Endothelial cell of umbilical vein (primary cell): Measurements from ENCODE around the gene PERP. TPM values are rescaled to one million over a fixed set of nuclear protein-coding genes. Genes with fewer than 3 reads are reported as not detected.

Source experiments
- Bru-seq: library from RNA; stranded (reverse); fragments of 400-500 nt; gene quantifications from one replicate; lab custom pipeline; 2021; lab: Mats Ljungman, UMichigan
- BruChase-seq, 2 experiments: library from RNA; stranded (reverse); fragments of 400-500 nt; gene quantifications; one replicate each; lab custom pipeline; 2021; lab: Mats Ljungman, UMichigan
- BruUV-seq: library from RNA; stranded (reverse); fragments of 400-500 nt; replicated peaks from 2 replicates; lab custom pipeline; 2021; lab: Mats Ljungman, UMichigan
- CTCF ChIA-PET: fragments of 300-600, 350-600 bp; sonication (Branson Sonifier 250); formaldehyde crosslinking; loops from one replicate; lab custom pipeline; 2021; ENCODE audit warnings: antibody characterized with exemption, inconsistent platforms; lab: Charles Lee
- POLR2A ChIA-PET: fragments of 300-600, 350-600 bp; sonication (Branson Sonifier 250); formaldehyde crosslinking; loops from one replicate; lab custom pipeline; 2021; ENCODE audit warnings: antibody characterized with exemption, inconsistent platforms; lab: Charles Lee
- DNase-seq: peaks from one replicate; pipeline ENCODE4 v3.0.0-alpha.2; 2011; ENCODE audit warnings: low read depth, low spot score
- FAIRE-seq: peaks from 2 replicates; lab custom pipeline; 2011; peaks lifted over from hg19 to GRCh38; lab: Jason Lieb, UNC
- H2AFZ ChIP-seq: 2 replicates; pipeline ENCODE4 v1.6.0; 2012; ENCODE audit warnings: low read depth, low read length, control low read depth, inconsistent platforms
- H3K27ac ChIP-seq: 2 replicates; pipeline ENCODE4 v1.5.1; 2011; ENCODE audit warnings: low read depth, mild to moderate bottlenecking, control low read depth, low read length, moderate library complexity; ENCODE audit not compliant: insufficient read depth
- H3K27me3 ChIP-seq, 2 experiments: 2 replicates each; pipeline versions ENCODE4 v1.6.0 to v1.6.1; 2011; ENCODE audit warnings: low read length in 2 of 2, mixed read lengths in 1 of 2; ENCODE audit not compliant: control insufficient read depth in 2 of 2, insufficient read depth in 2 of 2
- H3K36me3 ChIP-seq, 2 experiments: 2 replicates in 1 of 2; 3 replicates in 1 of 2; pipeline ENCODE4 v1.5.1; 2011; ENCODE audit warnings: low read length in 2 of 2, mild to moderate bottlenecking in 1 of 2, moderate library complexity in 1 of 2; ENCODE audit not compliant: control insufficient read depth in 2 of 2, insufficient read depth in 2 of 2; ENCODE audit errors: extremely low read depth in 1 of 2
- H3K4me1 ChIP-seq: 3 replicates; pipeline ENCODE4 v1.5.1; 2011; ENCODE audit warnings: mild to moderate bottlenecking, low read length; ENCODE audit not compliant: control insufficient read depth, insufficient read depth; ENCODE audit errors: extremely low read depth
- H3K4me2 ChIP-seq: 2 replicates; pipeline ENCODE4 v1.6.1; 2011; ENCODE audit warnings: low read length, control low read depth, mixed read lengths; ENCODE audit not compliant: insufficient read depth
- H3K4me3 ChIP-seq, 3 experiments: fragments of 200-600 bp in 1 of 3; sonication (generic), shearing (Covaris generic) in 1 of 3; replicated peaks in 1 of 3; 2 replicates each; pipeline ENCODE4 v1.5.1; 2011 to 2016; ENCODE audit warnings: control low read depth in 3 of 3, low read length in 3 of 3, mild to moderate bottlenecking in 2 of 3, inconsistent platforms in 1 of 3, low read depth in 1 of 3, moderate library complexity in 1 of 3; ENCODE audit not compliant: insufficient read depth in 1 of 3
- H3K79me2 ChIP-seq: 2 replicates; pipeline ENCODE4 v1.6.0; 2012; ENCODE audit warnings: low read length, inconsistent platforms; ENCODE audit not compliant: control insufficient read depth, insufficient read depth
- H3K9ac ChIP-seq: replicated peaks from 2 replicates; pipeline ENCODE3; 2011; ENCODE audit warnings: low read length, control low read depth; ENCODE audit not compliant: insufficient read depth; ENCODE audit errors: extremely low read depth
- H3K9me1 ChIP-seq: replicated peaks from 3 replicates; pipeline ENCODE4 v1.6.0; 2011; ENCODE audit warnings: mild to moderate bottlenecking, low read length; ENCODE audit not compliant: control insufficient read depth, insufficient read depth; ENCODE audit errors: extremely low read depth
- H3K9me3 ChIP-seq: replicated peaks from 2 replicates; pipeline ENCODE4 v1.5.1; 2012; ENCODE audit warnings: low read length, inconsistent platforms; ENCODE audit not compliant: control insufficient read depth, insufficient read depth
- H4K20me1 ChIP-seq: replicated peaks from 2 replicates; pipeline ENCODE3; 2011; ENCODE audit warnings: mild to moderate bottlenecking, low read length; ENCODE audit not compliant: control insufficient read depth, insufficient read depth; ENCODE audit errors: extremely low read depth
- CTCF ChIP-seq, 2 donors: IDR thresholded peaks; 1 replicate in 1 of 2; 2 replicates in 1 of 2; pipeline ENCODE4 v1.5.1; 2011; ENCODE audit warnings: low read length in 2 of 2, mild to moderate bottlenecking in 2 of 2, moderate library complexity in 2 of 2, control low read depth in 1 of 2, inconsistent platforms in 1 of 2, low read depth in 1 of 2; ENCODE audit not compliant: insufficient read depth in 1 of 2; ENCODE audit errors: extremely low read depth in 1 of 2
- EZH2 ChIP-seq: IDR thresholded peaks from 2 replicates; pipeline ENCODE4 v1.6.1; 2012; ENCODE audit warnings: borderline replicate concordance, low read depth, mild to moderate bottlenecking, moderate library complexity, low read length, inconsistent platforms; ENCODE audit not compliant: severe bottlenecking
- FOS ChIP-seq: IDR thresholded peaks from 2 replicates; pipeline ENCODE4 v1.6.1; 2011; ENCODE audit warnings: mild to moderate bottlenecking, low read length, moderate library complexity, borderline replicate concordance; ENCODE audit not compliant: insufficient read depth
- GATA2 ChIP-seq: IDR thresholded peaks from 2 replicates; pipeline ENCODE4 v1.7.0; 2011; ENCODE audit warnings: low read depth, mild to moderate bottlenecking, moderate library complexity, mixed read lengths, low read length; ENCODE audit not compliant: insufficient read length, insufficient read depth
- JUN ChIP-seq: IDR thresholded peaks from 2 replicates; pipeline ENCODE4 v1.6.1; 2011; ENCODE audit warnings: borderline replicate concordance, low read depth; ENCODE audit not compliant: insufficient read length, insufficient read depth
- MYC ChIP-seq: IDR thresholded peaks from one replicate; pipeline ENCODE4 v1.6.1; 2011; ENCODE audit warnings: mild to moderate bottlenecking, low read depth, low read length
- POLR2A ChIP-seq: IDR thresholded peaks from 2 replicates; pipeline ENCODE4 v1.6.1; 2012; ENCODE audit warnings: low read depth, mild to moderate bottlenecking, control low read depth, low read length
- POLR2AphosphoS5 ChIP-seq: IDR thresholded peaks from 2 replicates; pipeline ENCODE4 v1.6.1; 2012; ENCODE audit warnings: low read depth, mild to moderate bottlenecking, control low read depth, low read length, moderate library complexity; ENCODE audit not compliant: insufficient read depth
- dilution Hi-C: fragments of 300-500 bp; cut with MboI; formaldehyde crosslinking; loops from one replicate; pipeline ENCODE4 v1.15.0; 2019; ENCODE audit warnings: low sequenced_read_pairs; ENCODE audit not compliant: extremely low pct_ligation_motif_present
- intact Hi-C: fragments of 100-400 bp; cut with micrococcal nuclease; formaldehyde crosslinking; loops from one replicate; pipeline ENCODE4 v1.10.0; 2022
- long read RNA-seq: library from polyadenylated mRNA; stranded (forward); transcript quantifications from one replicate; pipeline ENCODE4 v2.0.0, GENCODE V29; 2021
- polyA minus RNA-seq, 3 experiments: library from RNA; depleted of rRNA, polyadenylated mRNA; stranded (reverse); fragments of >200 nt; gene quantifications; 1 replicate in 1 of 3; 2 replicates in 2 of 3; pipeline ENCODE4 v1.2.3, GENCODE V29; 2011
- polyA plus RNA-seq, 4 experiments: library from polyadenylated mRNA; depleted of rRNA in 3 of 4; stranded (reverse) in 3 of 4; unstranded in 1 of 4; fragments of >200 nt; gene quantifications; 2 replicates each; pipeline versions ENCODE4 v1.2.1 to v1.2.3, GENCODE V29; 2011 to 2012; ENCODE audit warnings: missing spikeins in 1 of 4
- total RNA-seq: library from RNA; stranded (reverse); gene quantifications from 2 replicates; pipeline ENCODE4 v1.2.3, GENCODE V29; 2021
- TF ChIP-seq, protein P1 (sequence below): IDR thresholded peaks from 2 replicates; pipeline ENCODE4 v1.6.1; 2011; ENCODE audit not compliant: insufficient read depth, insufficient read length

Gene PERP
- total RNA-seq (27.4 and 30.2 TPM in 2 replicates), polyA plus RNA-seq (15.7 and 18.8 TPM in 2 replicates), polyA minus RNA-seq (24.0 and 26.1 TPM in 2 replicates), Bru-seq, nascent RNA (percentile 68 among the genes with signal in this experiment), BruChase-seq, experiment 1, labeled RNA remaining after a 6-hour chase (percentile 90 among the genes with signal in this experiment), BruChase-seq, experiment 2, labeled RNA remaining after a 2-hour chase (percentile 68 among the genes with signal in this experiment)
- 11.7 and 13.0 TPM in 2 replicates for polyA plus RNA-seq (2011; cell fraction: cytosol; rRNA removed)
- polyA plus RNA-seq (2011; cell fraction: nucleus; rRNA removed): 4.6 and 4.9 TPM in 2 replicates
- 34.6 and 43.8 TPM in 2 replicates for polyA plus RNA-seq (2012)
- 23.8 TPM for polyA minus RNA-seq (2011; cell fraction: cytosol; rRNA and poly(A)+ RNA removed)
- 2.6 and 4.0 TPM in 2 replicates for polyA minus RNA-seq (2011; cell fraction: nucleus; rRNA and poly(A)+ RNA removed)
- long read RNA-seq, full-length matches to known transcripts: 278 of 292 reads
- long read RNA-seq, partial matches to known transcripts: 1 of 292 reads
- long read RNA-seq, other reads (novel, unspliced or antisense): 13 of 292 reads

- CTCF ChIA-PET: interaction anchor here (0.9 to 3.6 kb wide), 12 partner anchors 9 to 249 kb away, joined by 3 to 107 read pairs (median 4); no protein-coding TSS in a partner anchor
- peak within 1 kb of the TSS; percentile 56 for H3K27ac ChIP-seq
These were observed at the start of gene PERP for GRCh38 chr6:138107078-138107751. PERP (minus strand) TSS chr6:138107419; CDS start chr6:138107340, 79 bp downstream.

More at GRCh38 chr6:138107078-138107751, at the start of gene PERP:
- Histone ChIP-seq H3K36me3 (no peaks in the 10 kb centered on the region), H3K9me1 (no peaks in the 10 kb centered on the region), H3K4me1 (peaks cover 27% of the 10 kb centered on the region), H3K9me3 (no peaks in the 10 kb centered on the region), H4K20me1 (no peaks in the 10 kb centered on the region), H3K4me3 (peak within 1 kb of the TSS; percentile 92 to 97 (median 96)), H3K27me3 (peaks cover 0 to 6% of the 10 kb centered on the region in 2 experiments), H3K79me2 (peaks cover 28% of the 10 kb centered on the region), H3K9ac (peak within 1 kb of the TSS; percentile 88), H2AFZ (peak within 1 kb of the TSS; percentile 94), H3K4me2 (peak within 1 kb of the TSS; percentile 92)
- dilution Hi-C loops (no loop called here), intact Hi-C loops (loop anchor here (5.0 kb wide), 2 partner anchors 235 to 665 kb away; partner anchors contain the start of gene CCDC28A)
- peak; percentile 45 for DNase-seq
- POLR2A ChIA-PET: no interaction called here
- no peak for FAIRE-seq
- no TSS peak for BruUV-seq
- TF ChIP-seq GATA2: no peak
- TF ChIP-seq, protein P1, sequence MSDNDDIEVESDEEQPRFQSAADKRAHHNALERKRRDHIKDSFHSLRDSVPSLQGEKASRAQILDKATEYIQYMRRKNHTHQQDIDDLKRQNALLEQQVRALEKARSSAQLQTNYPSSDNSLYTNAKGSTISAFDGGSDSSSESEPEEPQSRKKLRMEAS: no peak
- no peak for TF ChIP-seq JUN
- no peak for TF ChIP-seq CTCF (IDR thresholded peaks at IDR 0.05; ENCODE audit: extremely low read depth in 1 of 2, insufficient read depth in 1 of 2, low read depth in 1 of 2, low read length in 2 of 2)
- TF ChIP-seq FOS: peak; percentile 72
- TF ChIP-seq MYC: no peak
- TF ChIP-seq POLR2AphosphoS5: peak; percentile 68
- peak; percentile 61 for TF ChIP-seq POLR2A
- TF ChIP-seq EZH2: no peak
